RPMI7951 (cell line): ENCODE data around the gene TMEM127. TPM values are rescaled to one million over a fixed set of nuclear protein-coding genes. Genes with fewer than 3 reads are reported as not detected.
"Not testable (repeated sequence)": the region's sequence is repeated elsewhere in the genome, so short reads cannot be mapped to it uniquely, and the experiment has no call there.

ENCODE experiments used
- DNase-seq: peaks from one replicate; pipeline ENCODE4 v3.0.0-alpha.2; 2012; ENCODE audit warnings: low read depth
- total RNA-seq: library from RNA; depleted of rRNA; stranded (reverse); fragments of >200 nt; shearing (Covaris generic); gene quantifications from 2 replicates; pipeline ENCODE4 v1.2.3, GENCODE V29; 2014; rRNA removed

TMEM127 gene
- total RNA-seq, result 21.3 and 23.5 TPM in 2 replicates

GRCh38 chr2:96265840-96266679, at the start of gene TMEM127, which contains the start of gene CIAO1:
TSS of gene TMEM127 (minus strand) at chr2:96265997. CDS start at chr2:96265381, 616 bp downstream.
TSS of gene CIAO1 (plus strand) at chr2:96266225. CDS start at chr2:96266351, 126 bp downstream.
- peak; percentile 98 for DNase-seq

- DNase-seq, result no peak
These were observed 49.2 kb upstream of the TMEM127 start for GRCh38 chr2:96315005-96315399.

- DNase-seq, result no peak
These were observed 42.5 kb upstream of the TMEM127 start for GRCh38 chr2:96308248-96308647.

- no peak for DNase-seq
These were observed 40.6 kb upstream of the TMEM127 start for GRCh38 chr2:96306370-96306769.

GRCh38 chr2:96305979-96306308, 40.1 kb upstream of the TMEM127 start:
- DNase-seq, result no peak

GRCh38 chr2:96305091-96305978, 39.5 kb upstream of the TMEM127 start, which contains the start of gene SNRNP200:
TSS of gene SNRNP200 (minus strand) at chr2:96305546. CDS start at chr2:96305437, 109 bp downstream.
- peak; percentile 88 for DNase-seq

- DNase-seq, result peak; percentile 24
These were observed 38.8 kb upstream of the TMEM127 start for GRCh38 chr2:96304606-96305005.

GRCh38 chr2:96301865-96302264, 36.1 kb upstream of the TMEM127 start:
- DNase-seq, result no peak

GRCh38 chr2:96296925-96297324, 31.1 kb upstream of the TMEM127 start:
- no peak for DNase-seq

- not testable (repeated sequence) for DNase-seq
These were observed 28.5 kb upstream of the TMEM127 start for GRCh38 chr2:96294271-96294670.

- DNase-seq, result peak; percentile 38
These were observed 26.0 kb upstream of the TMEM127 start for GRCh38 chr2:96291751-96292150.

GRCh38 chr2:96287273-96287856, 21.6 kb upstream of the TMEM127 start:
- DNase-seq, result no peak

GRCh38 chr2:96276787-96277499, 11.1 kb upstream of the TMEM127 start:
- DNase-seq, result no peak

- DNase-seq, result no peak
These were observed 8.7 kb upstream of the TMEM127 start for GRCh38 chr2:96274355-96275056.

- DNase-seq, result no peak
These were observed 8.0 kb upstream of the TMEM127 start for GRCh38 chr2:96273763-96274162.

- no peak for DNase-seq
These were observed 6.2 kb upstream of the TMEM127 start for GRCh38 chr2:96271995-96272394.

- DNase-seq, result peak; percentile 43
These were observed 1.6 kb upstream of the TMEM127 start for GRCh38 chr2:96267159-96267971.

- DNase-seq, result peak; percentile 31
These were observed 403 bp downstream of the TMEM127 start for GRCh38 chr2:96265349-96265839.

GRCh38 chr2:96264656-96265348, 995 bp downstream of the TMEM127 start:
- peak; percentile 40 for DNase-seq
